ENCODE data around the gene ELP1.

ELP1 gene

DNA sequence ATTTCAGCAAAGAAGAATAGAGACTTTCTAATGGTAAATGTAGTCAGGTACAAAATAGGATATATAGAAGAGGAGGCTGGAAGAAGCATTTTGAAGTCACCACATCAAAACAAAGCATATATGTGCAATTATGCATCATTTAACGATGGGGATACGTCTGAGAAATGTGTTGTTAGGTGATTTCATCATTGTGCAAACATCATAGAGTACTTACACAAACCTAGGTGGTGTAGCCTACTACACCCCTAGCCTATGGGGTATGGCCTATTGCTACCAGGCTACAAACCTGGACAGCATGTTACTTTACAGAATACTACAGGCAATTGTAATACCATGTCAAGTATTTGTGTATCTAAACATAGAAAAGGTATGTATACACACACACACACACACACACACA lies 28.4 kb downstream of the ELP1 start:
- Histone ChIP-seq H4K20me1 (ENCODE audit: insufficient read depth, low read length) (no peaks in the 10 kb centered on the region), H3F3A (ENCODE audit: insufficient read depth, low read length) (no peaks in the 10 kb centered on the region), H3K36me3 (ENCODE audit: insufficient read depth, low read length) (peaks cover 93% of the 10 kb centered on the region), H3K4me1 (ENCODE audit: insufficient read depth, low read length, severe bottlenecking) (no peaks in the 10 kb centered on the region), H3K27me3 (ENCODE audit: insufficient read depth, low read length) (no peaks in the 10 kb centered on the region), H3K27ac (ENCODE audit: low read depth, low read length, poor library complexity, severe bottlenecking) (no peak overlapping the region), H3K4me2 (ENCODE audit: low read length) (no peak overlapping the region), H3K9me2 (ENCODE audit: low read depth, low read length) (no peaks in the 10 kb centered on the region), H3K9ac (ENCODE audit: low read length) (no peak overlapping the region), H3K9me3 (ENCODE audit: low read length) (no peaks in the 10 kb centered on the region), H3K79me2 (ENCODE audit: insufficient read depth, low read length) (no peaks in the 10 kb centered on the region), H2AFZ (ENCODE audit: low read length) (no peak overlapping the region), H3K4me3 (ENCODE audit: low read depth, low read length, poor library complexity, severe bottlenecking) (no peak overlapping the region)
- TF ChIP-seq, protein P1, sequence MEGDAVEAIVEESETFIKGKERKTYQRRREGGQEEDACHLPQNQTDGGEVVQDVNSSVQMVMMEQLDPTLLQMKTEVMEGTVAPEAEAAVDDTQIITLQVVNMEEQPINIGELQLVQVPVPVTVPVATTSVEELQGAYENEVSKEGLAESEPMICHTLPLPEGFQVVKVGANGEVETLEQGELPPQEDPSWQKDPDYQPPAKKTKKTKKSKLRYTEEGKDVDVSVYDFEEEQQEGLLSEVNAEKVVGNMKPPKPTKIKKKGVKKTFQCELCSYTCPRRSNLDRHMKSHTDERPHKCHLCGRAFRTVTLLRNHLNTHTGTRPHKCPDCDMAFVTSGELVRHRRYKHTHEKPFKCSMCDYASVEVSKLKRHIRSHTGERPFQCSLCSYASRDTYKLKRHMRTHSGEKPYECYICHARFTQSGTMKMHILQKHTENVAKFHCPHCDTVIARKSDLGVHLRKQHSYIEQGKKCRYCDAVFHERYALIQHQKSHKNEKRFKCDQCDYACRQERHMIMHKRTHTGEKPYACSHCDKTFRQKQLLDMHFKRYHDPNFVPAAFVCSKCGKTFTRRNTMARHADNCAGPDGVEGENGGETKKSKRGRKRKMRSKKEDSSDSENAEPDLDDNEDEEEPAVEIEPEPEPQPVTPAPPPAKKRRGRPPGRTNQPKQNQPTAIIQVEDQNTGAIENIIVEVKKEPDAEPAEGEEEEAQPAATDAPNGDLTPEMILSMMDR (IDR thresholded peaks at IDR 0.05; ENCODE audit: low read length): no peak
- TF ChIP-seq EZH2 (IDR thresholded peaks at IDR 0.05; ENCODE audit: borderline replicate concordance, low read length): no peak

DNA sequence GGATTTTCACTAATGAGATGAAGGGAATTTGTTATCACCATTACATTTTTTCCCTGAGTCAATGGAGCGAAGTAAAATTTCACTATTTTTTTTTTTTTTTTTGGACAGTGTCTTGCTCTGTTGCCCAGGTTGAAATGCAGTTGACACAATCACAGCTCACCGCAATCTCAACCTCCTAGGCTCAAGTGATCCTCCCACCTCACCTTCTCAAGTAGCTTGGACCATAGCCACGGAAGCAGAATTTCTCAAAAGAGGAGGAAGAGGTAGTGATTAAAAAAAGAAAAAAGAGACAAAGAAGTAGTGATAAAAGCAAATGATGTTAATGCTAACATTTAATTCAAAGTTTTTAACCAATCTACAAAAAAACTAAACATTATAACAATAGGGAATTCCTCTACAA lies 29.8 kb downstream of the ELP1 start:
- Histone ChIP-seq H3K4me2 (ENCODE audit: low read length) (no peak overlapping the region), H3K9me2 (ENCODE audit: low read depth, low read length) (no peaks in the 10 kb centered on the region), H3K27ac (ENCODE audit: low read depth, low read length, poor library complexity, severe bottlenecking) (no peak overlapping the region), H3K79me2 (ENCODE audit: insufficient read depth, low read length) (no peaks in the 10 kb centered on the region), H3K4me1 (ENCODE audit: insufficient read depth, low read length, severe bottlenecking) (no peaks in the 10 kb centered on the region), H3K27me3 (ENCODE audit: insufficient read depth, low read length) (no peaks in the 10 kb centered on the region), H3K9ac (ENCODE audit: low read length) (no peak overlapping the region), H3K4me3 (ENCODE audit: low read depth, low read length, poor library complexity, severe bottlenecking) (no peak overlapping the region), H3K9me3 (ENCODE audit: low read length) (no peaks in the 10 kb centered on the region), H3K36me3 (ENCODE audit: insufficient read depth, low read length) (peaks cover 94% of the 10 kb centered on the region), H2AFZ (ENCODE audit: low read length) (no peak overlapping the region), H3F3A (ENCODE audit: insufficient read depth, low read length) (no peaks in the 10 kb centered on the region), H4K20me1 (ENCODE audit: insufficient read depth, low read length) (no peaks in the 10 kb centered on the region)
- TF ChIP-seq, protein P1 (IDR thresholded peaks at IDR 0.05; ENCODE audit: low read length): no peak
- TF ChIP-seq EZH2 (IDR thresholded peaks at IDR 0.05; ENCODE audit: borderline replicate concordance, low read length): no peak

DNA sequence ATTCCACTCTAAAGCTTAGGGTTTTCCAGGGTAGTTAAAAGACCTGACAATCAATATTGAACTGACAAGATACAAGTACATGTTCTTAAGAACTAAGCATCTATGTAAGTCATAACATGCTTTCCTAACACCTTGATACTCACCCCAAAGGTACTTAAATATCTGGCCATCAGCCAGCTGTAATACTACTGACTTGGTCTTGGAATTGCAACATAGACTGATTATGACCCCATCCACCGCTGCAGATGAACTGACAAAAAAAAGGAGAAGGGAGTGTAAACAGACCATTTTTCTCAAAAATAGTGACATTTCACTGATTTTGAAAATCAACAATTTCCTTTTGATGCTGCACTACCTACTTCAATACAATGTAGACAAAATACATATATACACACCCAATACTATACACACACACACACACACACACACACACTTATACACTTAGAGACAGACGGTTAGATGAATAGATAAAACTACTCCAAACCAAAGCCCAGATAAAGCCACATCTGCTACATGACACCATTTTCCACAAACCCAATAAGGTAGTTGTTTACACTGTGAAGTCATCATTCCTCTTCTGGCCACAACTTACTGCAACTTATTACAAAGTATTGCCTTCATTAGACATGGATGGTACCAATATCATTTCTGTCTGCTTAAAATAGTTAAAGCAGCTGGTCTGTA lies 30.4 kb downstream of the ELP1 start:
- Histone ChIP-seq H3K4me1 (ENCODE audit: insufficient read depth, low read length, severe bottlenecking) (no peaks in the 10 kb centered on the region), H3K27me3 (ENCODE audit: insufficient read depth, low read length) (no peaks in the 10 kb centered on the region), H3K36me3 (ENCODE audit: insufficient read depth, low read length) (peaks cover 92% of the 10 kb centered on the region), H3F3A (ENCODE audit: insufficient read depth, low read length) (no peaks in the 10 kb centered on the region), H3K27ac (ENCODE audit: low read depth, low read length, poor library complexity, severe bottlenecking) (no peak overlapping the region), H3K9me2 (ENCODE audit: low read depth, low read length) (no peaks in the 10 kb centered on the region), H3K9me3 (ENCODE audit: low read length) (no peaks in the 10 kb centered on the region), H4K20me1 (ENCODE audit: insufficient read depth, low read length) (no peaks in the 10 kb centered on the region), H3K9ac (ENCODE audit: low read length) (no peak overlapping the region), H3K4me3 (ENCODE audit: low read depth, low read length, poor library complexity, severe bottlenecking) (no peak overlapping the region), H3K4me2 (ENCODE audit: low read length) (no peak overlapping the region), H3K79me2 (ENCODE audit: insufficient read depth, low read length) (no peaks in the 10 kb centered on the region), H2AFZ (ENCODE audit: low read length) (no peak overlapping the region)
- TF ChIP-seq, protein P1 (IDR thresholded peaks at IDR 0.05; ENCODE audit: low read length): no peak
- TF ChIP-seq EZH2 (IDR thresholded peaks at IDR 0.05; ENCODE audit: borderline replicate concordance, low read length): no peak
